HL-60 (cell line): ENCODE results near the gene HPS4.

Experiments
- DNase-seq, 2 experiments: peaks; one replicate each; pipeline ENCODE4 v3.0.0-alpha.2; 2010 to 2020; ENCODE audit warnings: low read depth in 1 of 2, low spot score in 1 of 2
- H3K27ac ChIP-seq: fragments of 250-450 bp; sonication (Bioruptor Pico); replicated peaks from 2 replicates; pipeline ENCODE4 v1.5.1; 2020; ENCODE audit warnings: mild to moderate bottlenecking, moderate library complexity
- H3K27me3 ChIP-seq: fragments of 250-450 bp; sonication (Bioruptor Pico); 2 replicates; pipeline ENCODE4 v1.5.1; 2021; ENCODE audit warnings: mild to moderate bottlenecking, moderate library complexity; ENCODE audit not compliant: insufficient read depth, poor library complexity, severe bottlenecking
- H3K4me3 ChIP-seq: replicated peaks from 2 replicates; pipeline ENCODE4 v1.5.1; 2011; ENCODE audit warnings: mild to moderate bottlenecking, control low read depth, low read length; ENCODE audit not compliant: insufficient read depth
- CTCF ChIP-seq: IDR thresholded peaks from one replicate; pipeline ENCODE4 v1.5.1; 2011; ENCODE audit warnings: low read length, control low read depth, inconsistent platforms; ENCODE audit not compliant: insufficient read depth
- GABPA ChIP-seq: IDR thresholded peaks from 2 replicates; pipeline ENCODE4 v1.6.1; 2012; ENCODE audit warnings: low read depth
- POLR2AphosphoS5 ChIP-seq: IDR thresholded peaks from 2 replicates; pipeline ENCODE4 v1.6.1; 2012; ENCODE audit warnings: low read depth
- REST ChIP-seq: IDR thresholded peaks from 2 replicates; pipeline ENCODE4 v1.6.1; 2012; ENCODE audit warnings: low read depth; ENCODE audit not compliant: insufficient replicate concordance
- SPI1 ChIP-seq: IDR thresholded peaks from 2 replicates; pipeline ENCODE4 v1.6.1; 2012; ENCODE audit warnings: low read depth, mild to moderate bottlenecking, borderline replicate concordance

HPS4 gene

GRCh38 chr22:26485806-26486390 lies 2.3 kb upstream of the HPS4 start:
- no peak for DNase-seq
- H3K27me3 ChIP-seq, result no peaks in the 10 kb centered on the region
- no peak overlapping the region for H3K4me3 ChIP-seq
- no peak for TF ChIP-seq REST
- TF ChIP-seq POLR2AphosphoS5, result no peak
- TF ChIP-seq CTCF, result no peak
- TF ChIP-seq SPI1, result no peak
- no peak for TF ChIP-seq GABPA
- no peak overlapping the region for H3K27ac ChIP-seq

DNA sequence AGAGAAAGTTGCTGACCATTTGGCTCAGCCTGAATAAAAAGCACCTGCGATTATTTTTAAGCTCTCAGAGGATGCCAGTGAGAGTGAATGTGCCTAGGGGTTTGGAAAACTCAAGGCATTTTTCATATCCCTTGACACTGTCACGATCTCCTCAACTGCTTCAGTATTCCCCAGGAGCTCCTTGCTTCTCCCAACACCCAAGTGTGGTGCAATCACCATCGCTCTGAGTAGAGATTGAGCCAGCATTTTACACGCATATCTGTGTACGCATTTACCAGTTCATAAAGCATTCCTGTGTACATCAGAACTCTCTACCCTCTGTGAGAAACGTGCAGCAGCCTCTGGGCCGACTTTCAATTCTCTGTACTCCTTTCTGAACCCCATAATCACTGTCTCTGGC lies 1.4 kb upstream of the HPS4 start:
- H3K4me3 ChIP-seq, result no peak overlapping the region
- TF ChIP-seq POLR2AphosphoS5 (no peak), REST (no peak), SPI1 (no peak), CTCF (no peak), GABPA (no peak)
- peak overlapping the region; percentile 49 for H3K27ac ChIP-seq
- H3K27me3 ChIP-seq, result no peaks in the 10 kb centered on the region
- no peak for DNase-seq

DNA sequence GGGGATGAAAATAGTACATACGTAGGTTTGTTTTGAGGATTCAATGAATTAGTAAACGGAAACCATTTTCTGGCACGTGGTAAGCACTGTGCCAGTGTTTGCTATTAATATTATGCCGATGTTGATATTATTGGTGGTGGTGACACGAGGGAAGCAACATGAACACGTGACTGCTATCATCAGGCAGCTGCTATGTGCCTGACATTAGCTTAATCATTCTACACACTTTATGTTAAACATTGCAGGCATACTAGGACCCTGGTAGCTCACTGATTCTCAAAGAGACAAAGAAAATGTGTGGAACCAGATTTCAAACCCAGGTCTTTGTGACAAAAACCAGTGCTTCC lies 750 bp upstream of the HPS4 start:
- H3K27ac ChIP-seq, result peak overlapping the region; percentile 49
- TF ChIP-seq CTCF, result no peak
- no peak for TF ChIP-seq POLR2AphosphoS5
- no peak for TF ChIP-seq GABPA
- peak overlapping the region; percentile 84 for H3K4me3 ChIP-seq
- peak in 1 of 2 experiments; percentile 47 for DNase-seq
- no peaks in the 10 kb centered on the region for H3K27me3 ChIP-seq

DNA sequence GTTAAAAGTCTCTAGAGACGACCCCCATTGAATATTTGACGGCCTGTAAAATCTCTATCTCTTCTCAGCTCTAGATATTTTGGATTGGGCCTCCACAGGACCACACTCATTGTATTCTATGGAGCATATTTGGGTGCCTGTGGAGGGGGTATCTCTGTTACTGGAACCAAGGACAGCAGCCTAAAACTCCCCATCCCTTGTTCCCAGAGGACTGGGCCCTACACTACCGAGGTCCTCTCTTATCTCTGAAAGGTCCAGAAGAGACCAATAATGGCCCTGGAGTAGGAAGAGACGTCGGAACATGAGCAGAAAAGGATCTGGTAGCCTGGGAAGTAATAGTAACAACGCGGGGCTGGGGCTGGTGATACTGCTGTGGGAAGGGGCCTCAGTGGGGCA lies 542 bp downstream of the HPS4 start:
- H3K27ac ChIP-seq, result peak overlapping the region; percentile 91
- H3K4me3 ChIP-seq, result peak overlapping the region; percentile 84
- TF ChIP-seq REST, result peak; percentile 80
- no peak for TF ChIP-seq SPI1
- no peak for TF ChIP-seq GABPA
- no peaks in the 10 kb centered on the region for H3K27me3 ChIP-seq
- DNase-seq, result no peak
